ENCODE results near the gene SIK3.

DNA sequence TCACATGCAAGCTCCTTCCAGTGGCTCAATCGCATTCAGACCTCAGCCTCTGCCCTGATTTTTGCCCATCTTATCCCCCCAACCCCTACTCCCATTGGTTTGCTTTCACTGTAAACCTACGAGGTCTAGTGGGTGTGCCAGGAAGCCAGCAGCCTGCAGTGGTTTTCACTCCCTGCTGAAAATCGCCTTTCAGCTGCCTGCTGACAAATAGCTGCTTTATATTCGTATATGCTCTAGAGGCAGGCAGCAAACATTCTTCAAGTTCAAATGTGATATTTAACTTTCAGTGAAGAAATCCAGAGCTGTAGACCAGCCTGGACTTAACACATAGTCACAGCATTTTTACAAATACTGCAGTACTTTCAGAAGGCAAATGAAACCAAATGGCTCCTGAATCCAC, 168.1 kb downstream of the SIK3 start:
- TF ChIP-seq CTCF (IDR thresholded peaks at IDR 0.05) (no peak), POLR2A (IDR thresholded peaks at IDR 0.05) (no peak), EP300 (IDR thresholded peaks at IDR 0.05) (no peak)
